Bone marrow (tissue), 2 donors: ENCODE data around the gene BTN1A1.

Experiments
- DNase-seq, 2 donors: peaks; one replicate each; lab custom pipeline; 2025; lab: John Stamatoyannopoulos, UW

The BTN1A1 gene

DNA sequence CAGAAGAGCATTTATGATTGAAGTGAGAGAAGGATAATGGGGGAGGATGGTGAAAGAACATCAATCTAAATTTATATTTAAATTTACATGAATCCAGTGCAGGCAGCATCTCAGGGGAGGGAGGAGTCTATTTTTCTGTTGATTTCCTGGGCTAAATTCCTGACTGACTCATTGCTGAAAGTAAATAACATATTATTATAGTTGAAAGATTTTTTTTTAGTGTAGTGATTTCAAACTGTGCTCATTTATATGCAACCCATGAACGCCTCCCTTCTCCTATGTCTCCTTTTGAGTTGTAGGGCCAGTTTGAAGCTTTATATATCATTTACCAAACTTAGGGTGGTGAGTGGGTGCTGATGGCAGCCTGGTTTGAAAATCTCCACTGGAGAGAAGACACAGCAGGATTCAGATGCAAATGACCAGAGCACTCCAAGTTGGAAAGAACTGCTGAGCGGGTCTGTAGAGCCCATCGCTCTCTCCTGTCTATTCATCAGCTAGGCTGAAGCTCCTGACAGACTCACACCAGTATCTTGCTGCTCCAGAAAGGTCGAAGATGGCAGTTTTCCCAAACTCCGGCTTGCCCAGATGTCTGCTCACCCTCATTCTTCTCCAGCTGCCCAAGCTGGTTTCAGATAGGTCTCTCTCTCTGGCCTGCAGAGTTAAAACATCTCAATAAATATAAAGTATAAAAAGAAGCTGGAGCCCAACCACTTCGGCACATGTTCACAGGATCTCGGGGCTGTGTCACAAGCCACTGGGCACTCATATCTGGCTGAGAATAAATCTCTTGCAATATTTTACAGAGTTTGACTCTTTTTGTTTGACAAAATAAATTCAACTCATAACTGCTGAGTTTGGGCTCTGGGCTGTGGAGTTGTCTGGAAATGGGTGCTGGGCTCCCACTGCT is 24.0 kb upstream of the BTN1A1 start:
- no peak for DNase-seq

GRCh38 chr6:26476896-26477295 is 23.2 kb upstream of the BTN1A1 start:
- peak in 1 of 2 donors; percentile 29 for DNase-seq

GRCh38 chr6:26477426-26477825 is 22.7 kb upstream of the BTN1A1 start:
- no peak for DNase-seq

GRCh38 chr6:26478100-26478984 is 21.8 kb upstream of the BTN1A1 start:
- DNase-seq, result no peak

DNA sequence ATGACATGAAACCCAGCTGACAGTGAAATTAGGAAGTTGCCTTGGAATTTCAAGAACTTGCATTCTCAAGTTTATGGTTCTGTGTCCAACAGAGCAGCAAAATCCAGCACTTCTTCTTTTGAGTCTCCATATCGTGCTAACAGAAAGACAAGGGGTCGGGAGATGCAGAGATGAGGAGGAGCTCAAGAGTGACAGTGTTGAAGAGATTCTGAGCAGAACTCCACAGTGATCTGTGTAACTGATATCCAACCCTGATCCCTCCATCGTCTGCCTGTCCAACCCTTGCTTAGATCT is 21.2 kb upstream of the BTN1A1 start:
- DNase-seq, result peak in 1 of 2 donors; percentile 27

DNA sequence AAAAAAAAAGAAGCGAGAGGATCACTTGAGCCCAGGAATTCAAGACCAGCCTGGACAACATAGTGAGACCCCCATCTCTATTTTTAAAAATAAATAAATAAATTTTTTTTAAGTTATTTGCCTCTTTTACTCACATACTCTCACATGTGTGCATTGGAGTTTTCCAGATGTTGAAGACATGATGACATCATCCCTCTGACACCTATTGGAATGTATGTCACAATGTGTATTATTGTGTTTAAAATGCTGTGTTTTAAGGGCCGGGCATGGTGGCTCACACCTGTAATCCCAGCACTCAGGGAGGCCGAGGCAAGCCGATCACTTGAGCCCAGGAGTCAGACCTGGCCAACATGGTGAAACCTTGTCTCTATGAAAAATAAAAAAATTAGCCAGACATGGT is 17.8 kb upstream of the BTN1A1 start:
- DNase-seq, result no peak

DNA sequence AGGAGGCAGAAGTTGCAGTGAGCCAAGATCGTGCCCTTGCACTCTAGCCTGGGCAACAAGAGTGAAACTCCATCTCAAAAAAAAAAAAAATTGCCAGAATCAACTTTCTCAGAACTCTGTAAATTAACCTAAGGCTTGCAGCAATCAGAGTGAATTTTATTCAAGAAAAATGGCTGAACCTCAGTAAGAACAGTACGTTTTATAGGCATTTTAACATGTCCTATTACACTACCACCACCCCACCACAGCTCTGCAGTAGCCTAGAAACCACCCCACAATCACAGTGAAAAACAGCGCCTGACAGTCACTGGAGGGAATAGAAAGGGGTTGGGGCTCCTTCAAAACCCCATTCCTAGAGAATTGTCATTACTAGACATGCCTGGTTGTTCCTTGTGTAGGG is 16.4 kb upstream of the BTN1A1 start:
- no peak for DNase-seq

- no peak for DNase-seq
Observed at GRCh38 chr6:26484161-26484560, 15.9 kb upstream of the BTN1A1 start.

DNA sequence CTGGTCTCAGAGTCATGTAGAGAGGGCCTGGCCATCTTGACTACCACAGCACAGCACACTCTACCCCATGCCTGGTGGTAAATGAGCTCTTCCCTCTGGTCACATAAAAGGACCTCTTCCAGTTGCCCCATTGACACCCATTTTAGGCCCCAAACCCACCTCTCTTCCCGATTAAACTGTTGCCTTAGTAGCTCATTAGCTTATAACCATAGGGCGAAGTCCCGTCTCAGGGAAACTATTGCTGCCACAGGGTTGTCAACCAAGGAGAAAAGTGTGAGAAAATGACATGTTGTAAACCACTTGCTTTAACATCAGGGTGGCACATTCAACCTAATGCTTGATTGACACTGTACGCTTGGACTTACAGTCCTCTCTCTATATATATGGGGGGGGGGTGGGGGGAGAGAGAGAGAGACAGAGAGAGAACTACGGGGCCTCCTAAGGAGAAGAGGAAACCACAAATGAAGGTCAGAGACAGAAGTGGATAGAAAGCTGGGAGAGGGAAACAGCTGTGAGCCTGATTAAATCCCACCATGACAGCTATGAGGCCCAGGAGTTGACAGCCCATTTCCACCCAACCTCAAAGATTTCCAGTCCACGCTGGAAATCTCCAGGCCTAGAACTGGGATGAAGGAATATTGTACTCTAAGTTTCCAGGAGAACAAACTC is 14.9 kb upstream of the BTN1A1 start:
- DNase-seq, result peak in 1 of 2 donors; percentile 63

GRCh38 chr6:26486358-26486757 is 13.7 kb upstream of the BTN1A1 start:
- no peak for DNase-seq

DNA sequence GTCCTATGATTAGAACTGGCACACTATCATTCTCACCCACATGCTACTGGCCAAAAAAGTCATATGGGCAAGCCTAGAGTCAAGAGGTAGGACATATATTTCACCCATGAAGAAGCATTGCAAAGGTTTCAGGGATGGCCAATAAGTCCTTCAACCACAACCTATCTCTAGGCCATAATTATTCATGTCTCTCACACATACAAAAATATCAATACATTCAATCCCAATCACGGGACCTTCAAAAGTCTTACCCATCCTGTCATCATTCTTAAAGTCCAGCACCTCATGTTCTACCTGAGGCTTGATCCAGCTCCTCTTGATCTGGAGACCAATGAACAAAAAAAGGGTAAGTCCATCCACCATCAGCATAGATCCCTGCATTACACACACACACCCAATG is 12.6 kb upstream of the BTN1A1 start:
- DNase-seq, result no peak

DNA sequence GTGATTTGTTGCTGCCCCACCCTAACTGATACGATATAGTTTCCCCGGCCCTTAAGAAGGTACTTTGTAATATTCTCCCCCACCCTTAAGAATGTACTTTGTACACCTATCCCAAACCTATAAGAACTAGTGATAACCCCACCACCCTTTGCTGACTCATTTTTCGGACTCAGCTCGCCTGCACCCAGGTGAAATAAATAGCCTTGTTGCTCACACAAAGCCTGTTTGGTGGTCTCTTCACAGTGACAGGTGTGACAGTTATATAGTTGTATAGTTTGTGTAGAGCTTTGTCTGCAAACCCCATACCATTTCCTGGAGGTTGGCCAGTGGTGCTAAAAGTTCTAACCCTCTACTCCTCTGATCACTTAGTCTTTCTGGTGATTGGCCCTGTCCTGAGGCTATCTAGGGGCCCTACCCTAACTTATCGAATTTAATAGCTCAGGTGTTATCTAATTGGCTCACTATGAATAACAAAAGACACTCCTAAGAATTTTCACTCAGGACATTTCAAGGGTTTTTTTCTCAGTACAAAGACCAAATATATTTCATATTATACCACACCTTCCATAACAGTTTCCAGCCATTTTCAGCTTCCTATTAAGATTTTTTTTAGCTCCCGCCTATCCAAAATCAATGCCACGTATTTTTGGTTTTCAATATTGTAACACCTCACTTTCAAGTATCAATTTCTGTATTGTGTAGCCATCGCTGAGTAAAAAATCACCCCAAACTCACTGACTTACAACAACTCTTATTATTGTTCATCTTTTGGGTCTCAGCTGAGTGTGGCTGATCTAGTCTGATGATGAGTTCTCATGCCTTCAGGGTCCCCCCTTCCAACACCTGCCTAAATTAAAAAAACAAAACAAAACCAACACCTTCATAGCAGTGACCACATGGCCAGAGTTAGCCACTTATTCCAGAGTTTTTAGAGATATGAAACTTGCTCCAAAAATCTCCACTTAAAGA is 9.8 kb upstream of the BTN1A1 start:
- DNase-seq, result no peak

DNA sequence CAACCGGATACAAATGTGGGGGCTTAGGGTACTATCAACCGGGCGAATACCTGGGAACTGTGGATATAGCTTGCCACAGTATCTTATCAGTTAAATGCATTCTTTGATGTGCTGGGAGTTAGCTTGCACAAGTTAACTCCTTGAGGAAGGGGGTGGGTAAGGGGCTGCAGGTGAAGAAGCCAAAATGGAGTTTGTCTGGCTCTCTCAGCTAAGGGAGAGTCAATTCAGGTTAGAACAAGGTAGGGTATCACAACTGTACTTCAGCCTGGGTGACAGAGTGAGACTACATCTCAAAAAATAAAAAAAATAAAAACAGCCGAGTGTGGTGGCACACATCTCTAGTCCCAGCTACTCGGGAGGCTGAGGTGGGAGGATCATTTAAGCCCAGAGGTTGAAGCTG is 8.5 kb upstream of the BTN1A1 start:
- DNase-seq, result no peak

- no peak for DNase-seq
Observed at GRCh38 chr6:26493258-26493657, 6.8 kb upstream of the BTN1A1 start.

- no peak for DNase-seq
Observed at GRCh38 chr6:26494117-26494516, 6.0 kb upstream of the BTN1A1 start.

DNA sequence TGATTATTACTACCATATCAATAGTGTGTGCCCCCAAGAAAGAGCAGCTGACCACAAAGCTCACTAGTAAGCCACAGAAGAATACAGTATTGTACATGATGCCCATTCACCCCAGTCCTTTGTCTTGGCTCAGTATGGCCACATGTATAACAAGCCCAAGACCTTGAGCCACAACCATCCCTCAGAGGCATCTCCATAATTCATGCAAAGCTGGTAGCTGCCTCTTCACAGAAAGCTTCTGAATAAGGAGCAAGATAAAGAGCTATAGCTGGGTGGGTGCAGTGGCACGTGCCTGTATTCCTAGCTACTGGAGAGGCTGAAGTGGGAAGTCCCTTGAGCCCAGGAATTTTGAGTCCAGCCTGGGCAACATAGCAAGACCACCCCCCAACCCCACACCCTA is 4.8 kb upstream of the BTN1A1 start:
- DNase-seq, result no peak

DNA sequence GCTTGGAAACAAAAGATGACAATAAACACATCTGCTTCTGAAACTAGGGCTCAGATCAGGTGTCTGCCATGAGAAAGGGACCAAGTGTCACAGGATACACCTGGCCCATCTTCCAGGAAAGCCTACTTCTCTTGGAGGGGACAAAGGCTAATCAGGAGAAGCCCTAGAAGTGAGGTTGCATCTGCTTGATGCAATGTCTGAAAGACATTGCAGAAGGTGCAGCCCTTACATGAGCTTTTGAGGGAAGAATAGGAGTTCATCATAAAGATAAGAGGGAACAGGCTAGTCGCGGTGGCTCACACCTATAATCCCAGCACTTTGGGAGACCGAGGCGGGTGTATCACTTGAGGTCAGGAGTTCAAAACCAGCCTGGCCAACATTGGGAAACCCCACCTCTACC is 2.5 kb upstream of the BTN1A1 start:
- no peak for DNase-seq

DNA sequence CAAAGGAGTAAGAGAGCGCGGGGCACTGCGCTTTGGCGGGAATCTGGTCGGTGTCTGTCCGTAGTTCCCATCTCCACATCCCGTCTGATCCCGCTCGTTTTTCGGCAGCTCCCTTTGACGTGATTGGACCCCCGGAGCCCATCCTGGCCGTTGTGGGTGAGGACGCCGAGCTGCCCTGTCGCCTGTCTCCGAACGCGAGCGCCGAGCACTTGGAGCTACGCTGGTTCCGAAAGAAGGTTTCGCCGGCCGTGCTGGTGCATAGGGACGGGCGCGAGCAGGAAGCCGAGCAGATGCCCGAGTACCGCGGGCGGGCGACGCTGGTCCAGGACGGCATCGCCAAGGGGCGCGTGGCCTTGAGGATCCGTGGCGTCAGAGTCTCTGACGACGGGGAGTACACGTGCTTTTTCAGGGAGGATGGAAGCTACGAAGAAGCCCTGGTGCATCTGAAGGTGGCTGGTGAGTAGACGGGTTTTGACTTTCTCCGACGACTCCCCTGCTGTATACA is 1.4 kb downstream of the BTN1A1 start:
- DNase-seq, result no peak

- DNase-seq, result no peak
Observed at GRCh38 chr6:26502165-26502564, 2.1 kb downstream of the BTN1A1 start.

DNA sequence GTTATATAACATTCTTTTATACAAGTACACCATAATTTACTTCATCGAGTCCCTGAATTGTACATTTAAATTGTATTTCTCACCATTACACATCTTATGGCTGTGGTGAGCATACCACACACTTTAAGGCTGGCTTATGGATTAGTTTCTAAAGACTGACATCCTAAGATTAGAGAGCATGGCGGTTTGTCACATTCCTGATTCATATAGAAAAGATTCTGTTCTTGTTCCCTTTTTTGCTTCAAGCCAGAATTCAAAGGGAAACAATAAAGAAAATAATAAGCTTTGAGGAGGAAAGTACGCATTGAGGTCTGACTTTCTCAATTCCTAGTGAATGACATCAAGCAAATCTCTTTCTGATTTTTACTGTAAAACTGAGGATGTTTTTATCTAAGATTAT is 2.5 kb downstream of the BTN1A1 start:
- DNase-seq, result no peak

DNA sequence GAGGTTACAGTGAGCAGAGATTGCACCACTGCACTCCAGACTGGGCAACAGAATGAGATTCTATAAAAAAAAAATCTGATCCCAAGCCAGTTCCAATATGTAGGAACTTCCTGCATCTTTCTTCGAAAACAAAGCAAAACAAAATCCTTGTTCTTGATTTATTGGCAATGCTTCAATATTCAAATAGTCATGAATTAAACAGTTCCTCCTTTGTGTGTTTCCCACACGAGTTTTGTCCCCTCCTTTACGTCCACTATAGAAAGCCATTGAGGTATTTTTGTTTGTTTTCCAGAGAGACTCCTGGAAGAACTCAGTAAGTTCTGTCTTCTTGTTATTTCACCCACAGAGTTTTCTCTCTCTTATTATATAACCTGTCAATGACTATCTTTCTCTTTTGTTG is 7.6 kb downstream of the BTN1A1 start:
- DNase-seq, result no peak
